DOHH2 (cell line): ENCODE measurements around the gene MCC.

Source experiments
- H3F3A ChIP-seq: fragments of 200-600 bp; sonication (generic), shearing (Covaris generic); 2 replicates; pipeline ENCODE4 v1.6.0; 2016; ENCODE audit warnings: antibody characterized with exemption, mild to moderate bottlenecking; ENCODE audit not compliant: control insufficient read depth, insufficient read depth
- H3K27ac ChIP-seq: fragments of 200-600 bp; sonication (generic); 2 replicates; pipeline ENCODE4 v1.5.1; 2014; ENCODE audit warnings: low read depth, mild to moderate bottlenecking, low read length, moderate library complexity
- H3K27me3 ChIP-seq: fragments of 200-600 bp; sonication (generic); 2 replicates; pipeline ENCODE4 v1.6.1; 2014; ENCODE audit warnings: mild to moderate bottlenecking, low read length, mixed read lengths; ENCODE audit not compliant: control insufficient read depth
- H3K36me3 ChIP-seq: fragments of 200-600 bp; sonication (generic); 2 replicates; pipeline ENCODE4 v1.6.1; 2014; ENCODE audit warnings: mild to moderate bottlenecking, low read length, moderate library complexity, mixed read lengths; ENCODE audit not compliant: control insufficient read depth
- H3K4me1 ChIP-seq: fragments of 200-600 bp; sonication (generic); 2 replicates; pipeline ENCODE4 v1.6.1; 2014; ENCODE audit warnings: mild to moderate bottlenecking, low read length, mixed read lengths; ENCODE audit not compliant: control insufficient read depth
- H3K4me2 ChIP-seq: fragments of 200-600 bp; sonication (generic); 2 replicates; pipeline ENCODE4 v1.6.0; 2014; ENCODE audit warnings: mild to moderate bottlenecking, low read length, moderate library complexity
- H3K4me3 ChIP-seq: fragments of 200-600 bp; sonication (generic); 2 replicates; pipeline ENCODE4 v1.5.1; 2014; ENCODE audit warnings: mild to moderate bottlenecking, low read length, mixed read lengths
- H3K79me2 ChIP-seq: fragments of 200-600 bp; sonication (generic); 2 replicates; pipeline ENCODE4 v1.6.1; 2014; ENCODE audit warnings: mild to moderate bottlenecking, low read length, mixed read lengths; ENCODE audit not compliant: control insufficient read depth
- H3K9me2 ChIP-seq: fragments of 200-600 bp; sonication (generic); replicated peaks from 2 replicates; pipeline ENCODE4 v1.6.1; 2014; ENCODE audit warnings: mild to moderate bottlenecking, low read length, mixed read lengths; ENCODE audit not compliant: control insufficient read depth
- H3K9me3 ChIP-seq: fragments of 200-600 bp; sonication (generic); 2 replicates; pipeline ENCODE4 v1.6.1; 2014; ENCODE audit warnings: antibody characterized with exemption, low read length, mixed read lengths; ENCODE audit not compliant: control insufficient read depth, insufficient read depth
- H4K20me1 ChIP-seq: fragments of 200-600 bp; sonication (generic); 2 replicates; pipeline ENCODE4 v1.6.0; 2014; ENCODE audit warnings: low read depth, mild to moderate bottlenecking, antibody characterized with exemption, low read length, moderate library complexity; ENCODE audit not compliant: control insufficient read depth, insufficient read depth
- EZH2phosphoT487 ChIP-seq: fragments of 200-600 bp; sonication (generic); IDR thresholded peaks from 2 replicates; pipeline ENCODE4 v1.6.1; 2017; ENCODE audit warnings: borderline replicate concordance, mild to moderate bottlenecking, antibody characterized with exemption, low read length, moderate library complexity, mixed read lengths
- TF ChIP-seq, protein P1 (sequence below): fragments of 200-600 bp; sonication (generic); IDR thresholded peaks from one replicate; pipeline ENCODE4 v1.5.1; 2014; ENCODE audit warnings: antibody characterized with exemption, mild to moderate bottlenecking, low read depth, low read length; ENCODE audit not compliant: poor library complexity, severe bottlenecking

The MCC gene

DNA sequence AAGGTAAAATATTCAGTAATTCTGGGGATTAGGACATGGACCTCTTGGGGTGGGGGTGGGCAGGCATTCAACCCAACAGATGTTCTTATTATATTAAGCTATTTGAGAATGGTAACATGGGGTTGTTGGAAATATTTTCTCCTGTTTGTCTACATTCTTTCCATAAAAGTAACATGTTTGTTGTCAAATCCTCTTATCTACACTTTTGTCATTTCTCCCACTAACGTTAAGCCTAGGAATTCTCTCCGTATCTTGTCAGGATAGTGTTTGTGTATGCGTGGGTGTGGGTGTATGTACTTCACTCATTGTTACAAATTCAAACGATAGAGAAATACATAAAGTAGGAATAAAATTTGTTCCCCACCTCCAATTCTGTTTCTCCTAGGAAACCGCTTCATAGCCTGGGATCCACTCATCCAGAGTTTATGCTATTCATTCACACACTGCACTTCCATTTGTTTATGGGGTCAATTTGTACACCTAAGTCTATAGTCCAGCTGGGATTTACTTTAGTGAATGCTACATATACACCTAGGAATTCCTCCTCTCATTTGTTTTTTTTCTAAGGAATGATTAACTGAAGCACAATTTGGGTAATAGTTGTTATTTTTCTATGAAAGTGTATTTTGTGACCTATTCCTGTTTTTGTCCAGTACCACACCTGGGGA, 294.8 kb downstream of the MCC start:
- TF ChIP-seq EZH2phosphoT487: no peak
- TF ChIP-seq, protein P1, sequence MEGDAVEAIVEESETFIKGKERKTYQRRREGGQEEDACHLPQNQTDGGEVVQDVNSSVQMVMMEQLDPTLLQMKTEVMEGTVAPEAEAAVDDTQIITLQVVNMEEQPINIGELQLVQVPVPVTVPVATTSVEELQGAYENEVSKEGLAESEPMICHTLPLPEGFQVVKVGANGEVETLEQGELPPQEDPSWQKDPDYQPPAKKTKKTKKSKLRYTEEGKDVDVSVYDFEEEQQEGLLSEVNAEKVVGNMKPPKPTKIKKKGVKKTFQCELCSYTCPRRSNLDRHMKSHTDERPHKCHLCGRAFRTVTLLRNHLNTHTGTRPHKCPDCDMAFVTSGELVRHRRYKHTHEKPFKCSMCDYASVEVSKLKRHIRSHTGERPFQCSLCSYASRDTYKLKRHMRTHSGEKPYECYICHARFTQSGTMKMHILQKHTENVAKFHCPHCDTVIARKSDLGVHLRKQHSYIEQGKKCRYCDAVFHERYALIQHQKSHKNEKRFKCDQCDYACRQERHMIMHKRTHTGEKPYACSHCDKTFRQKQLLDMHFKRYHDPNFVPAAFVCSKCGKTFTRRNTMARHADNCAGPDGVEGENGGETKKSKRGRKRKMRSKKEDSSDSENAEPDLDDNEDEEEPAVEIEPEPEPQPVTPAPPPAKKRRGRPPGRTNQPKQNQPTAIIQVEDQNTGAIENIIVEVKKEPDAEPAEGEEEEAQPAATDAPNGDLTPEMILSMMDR: no peak
- no peaks in the 10 kb centered on the region for H3F3A ChIP-seq
- no peaks in the 10 kb centered on the region for H4K20me1 ChIP-seq
- H3K4me3 ChIP-seq: no peak overlapping the region
- no peaks in the 10 kb centered on the region for H3K9me2 ChIP-seq
- H3K9me3 ChIP-seq: no peaks in the 10 kb centered on the region
- H3K36me3 ChIP-seq: no peaks in the 10 kb centered on the region
- no peak overlapping the region for H3K4me2 ChIP-seq
- H3K27me3 ChIP-seq: no peaks in the 10 kb centered on the region
- H3K27ac ChIP-seq: no peak overlapping the region
- H3K79me2 ChIP-seq: no peaks in the 10 kb centered on the region
- no peaks in the 10 kb centered on the region for H3K4me1 ChIP-seq

DNA sequence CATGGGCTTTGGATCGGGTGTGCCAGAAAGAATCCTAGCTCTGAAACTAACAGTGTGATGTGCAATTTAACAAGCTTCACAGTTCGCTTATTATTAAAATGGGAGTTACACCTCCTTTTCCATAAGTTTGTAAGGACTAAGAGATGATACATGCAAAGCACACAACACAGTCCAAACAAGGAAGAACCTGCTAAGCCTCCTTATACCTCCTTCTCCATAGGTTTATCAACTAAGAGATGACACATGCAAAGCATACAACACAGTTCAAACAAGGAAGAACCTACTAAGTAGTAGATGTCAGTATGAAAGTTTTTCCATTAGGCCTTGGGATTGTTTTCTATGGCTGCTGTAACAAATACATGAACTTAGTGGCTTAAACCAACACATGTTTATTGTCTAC, 295.7 kb downstream of the MCC start:
- no peak overlapping the region for H3K4me2 ChIP-seq
- H3K27ac ChIP-seq: no peak overlapping the region
- H4K20me1 ChIP-seq: no peaks in the 10 kb centered on the region
- TF ChIP-seq, protein P1: no peak
- TF ChIP-seq EZH2phosphoT487: no peak
- no peaks in the 10 kb centered on the region for H3K4me1 ChIP-seq
- H3F3A ChIP-seq: no peaks in the 10 kb centered on the region
- H3K9me2 ChIP-seq: no peaks in the 10 kb centered on the region
- H3K79me2 ChIP-seq: no peaks in the 10 kb centered on the region
- no peaks in the 10 kb centered on the region for H3K9me3 ChIP-seq
- H3K27me3 ChIP-seq: no peaks in the 10 kb centered on the region
- H3K36me3 ChIP-seq: no peaks in the 10 kb centered on the region
- no peak overlapping the region for H3K4me3 ChIP-seq

DNA sequence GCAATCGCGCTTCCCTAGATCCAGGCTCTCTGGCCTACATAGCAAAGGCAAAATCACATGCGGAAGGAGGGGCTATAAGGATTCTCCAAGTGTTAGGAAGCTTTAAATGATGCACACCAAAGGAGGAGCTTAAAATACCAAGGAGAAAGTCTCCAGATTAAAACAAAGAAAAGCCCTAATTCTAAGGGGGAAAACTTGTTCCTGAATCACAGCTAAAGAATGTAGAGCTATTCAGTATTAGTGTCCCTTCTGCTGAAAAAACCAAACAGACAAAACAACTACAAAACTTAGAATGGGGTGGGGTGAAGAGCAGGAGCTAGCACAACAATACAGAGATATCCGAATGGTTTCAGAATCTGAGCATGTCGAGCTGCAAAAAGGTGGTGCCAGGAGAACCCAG, 297.9 kb downstream of the MCC start:
- H3K27ac ChIP-seq: no peak overlapping the region
- no peaks in the 10 kb centered on the region for H3K9me2 ChIP-seq

More for the DNA sequence above, 297.9 kb downstream of the MCC start:
- no peaks in the 10 kb centered on the region for H3F3A ChIP-seq
- H3K4me1 ChIP-seq: no peaks in the 10 kb centered on the region
- no peak overlapping the region for H3K4me3 ChIP-seq
- H3K27me3 ChIP-seq: no peaks in the 10 kb centered on the region
- no peaks in the 10 kb centered on the region for H4K20me1 ChIP-seq
- no peaks in the 10 kb centered on the region for H3K9me3 ChIP-seq
- no peaks in the 10 kb centered on the region for H3K36me3 ChIP-seq
- TF ChIP-seq, protein P1: no peak
- TF ChIP-seq EZH2phosphoT487: no peak
- H3K4me2 ChIP-seq: no peak overlapping the region
- H3K79me2 ChIP-seq: no peaks in the 10 kb centered on the region
